ENCODE measurements around the gene RHEX.

The RHEX gene

GRCh38 chr1:206075786-206076755 lies 23.1 kb downstream of the RHEX start:
- in situ Hi-C loops (cut with MboI; ENCODE audit: low sequenced_read_pairs) = no loop called here
- DNase-seq (ENCODE audit: low spot score in 2 of 2) = peak in 1 of 2 experiments; percentile 16
- peaks cover 2% of the 10 kb centered on the region; the same call in 1 of the 2 replicates for H3K27me3 ChIP-seq (ENCODE audit: low read depth)
- peaks cover 4% of the 10 kb centered on the region; the same call in 1 of the 2 replicates for H3K4me1 ChIP-seq
- no peaks in the 10 kb centered on the region for H3K9me3 ChIP-seq
- no peak overlapping the region for H3K4me3 ChIP-seq
- no peaks in the 10 kb centered on the region for H3K36me3 ChIP-seq (replicated peaks)

- H3K4me3 ChIP-seq = no peak overlapping the region
- no peak for DNase-seq (ENCODE audit: low spot score in 2 of 2)
- H3K4me1 ChIP-seq = peaks cover 4% of the 10 kb centered on the region; the same call in 1 of the 2 replicates
- in situ Hi-C loops (cut with MboI; ENCODE audit: low sequenced_read_pairs) = no loop called here
- peaks cover 2% of the 10 kb centered on the region; the same call in 1 of the 2 replicates for H3K27me3 ChIP-seq (ENCODE audit: low read depth)
- no peaks in the 10 kb centered on the region for H3K36me3 ChIP-seq (replicated peaks)
- H3K9me3 ChIP-seq = no peaks in the 10 kb centered on the region
Measured at GRCh38 chr1:206079135-206079534, 26.2 kb downstream of the RHEX start.

- Histone ChIP-seq H3K36me3 (replicated peaks) (no peaks in the 10 kb centered on the region), H3K4me3 (no peak overlapping the region), H3K9me3 (no peaks in the 10 kb centered on the region), H3K4me1 (peaks cover 4% of the 10 kb centered on the region; the same call in 1 of the 2 replicates), H3K27me3 (ENCODE audit: low read depth) (peaks cover 2% of the 10 kb centered on the region; the same call in 1 of the 2 replicates)
- in situ Hi-C loops (cut with MboI; ENCODE audit: low sequenced_read_pairs) = no loop called here
- no peak for DNase-seq (ENCODE audit: low spot score in 2 of 2)
Measured at GRCh38 chr1:206080026-206080820, 27.2 kb downstream of the RHEX start.

- H3K9me3 ChIP-seq = no peaks in the 10 kb centered on the region
- H3K4me3 ChIP-seq = no peak overlapping the region
- no peaks in the 10 kb centered on the region for H3K27me3 ChIP-seq (ENCODE audit: low read depth)
- no peaks in the 10 kb centered on the region for H3K4me1 ChIP-seq
- no peak for DNase-seq (ENCODE audit: low spot score in 2 of 2)
- H3K36me3 ChIP-seq (replicated peaks) = no peaks in the 10 kb centered on the region
- in situ Hi-C loops (cut with MboI; ENCODE audit: low sequenced_read_pairs) = no loop called here
Measured at GRCh38 chr1:206081856-206082255, 28.9 kb downstream of the RHEX start.

GRCh38 chr1:206082831-206083695 lies 30.1 kb downstream of the RHEX start:
- H3K4me1 ChIP-seq = no peaks in the 10 kb centered on the region
- DNase-seq (ENCODE audit: low spot score in 2 of 2) = no peak
- in situ Hi-C loops (cut with MboI; ENCODE audit: low sequenced_read_pairs) = no loop called here
- H3K4me3 ChIP-seq = no peak overlapping the region
- H3K27me3 ChIP-seq (ENCODE audit: low read depth) = 0 out of 2 replicates have a peak, but pooled peaks cover under 1% of the 10 kb centered on the region
- no peaks in the 10 kb centered on the region for H3K36me3 ChIP-seq (replicated peaks)
- H3K9me3 ChIP-seq = no peaks in the 10 kb centered on the region

GRCh38 chr1:206083750-206084149 lies 30.8 kb downstream of the RHEX start:
- no peaks in the 10 kb centered on the region for H3K4me1 ChIP-seq
- no peak for DNase-seq (ENCODE audit: low spot score in 2 of 2)
- in situ Hi-C loops (cut with MboI; ENCODE audit: low sequenced_read_pairs) = no loop called here

GRCh38 chr1:206087091-206087490 lies 34.1 kb downstream of the RHEX start:
- Histone ChIP-seq H3K4me3 (no peak overlapping the region), H3K4me1 (no peaks in the 10 kb centered on the region), H3K27me3 (ENCODE audit: low read depth) (peaks cover 2% of the 10 kb centered on the region; the same call in 1 of the 2 replicates), H3K36me3 (replicated peaks) (no peaks in the 10 kb centered on the region), H3K9me3 (no peaks in the 10 kb centered on the region)
- in situ Hi-C loops (cut with MboI; ENCODE audit: low sequenced_read_pairs) = no loop called here
- DNase-seq (ENCODE audit: low spot score in 2 of 2) = no peak

More at GRCh38 chr1:206083750-206084149, 30.8 kb downstream of the RHEX start:
- H3K4me3 ChIP-seq = no peak overlapping the region
- H3K9me3 ChIP-seq = no peaks in the 10 kb centered on the region
- peaks cover 2% of the 10 kb centered on the region; the same call in 1 of the 2 replicates for H3K27me3 ChIP-seq (ENCODE audit: low read depth)
- no peaks in the 10 kb centered on the region for H3K36me3 ChIP-seq (replicated peaks)

- in situ Hi-C loops (cut with MboI; ENCODE audit: low sequenced_read_pairs) = no loop called here
- DNase-seq (ENCODE audit: low spot score in 2 of 2) = no peak
- H3K36me3 ChIP-seq (replicated peaks) = no peaks in the 10 kb centered on the region
- H3K9me3 ChIP-seq = no peaks in the 10 kb centered on the region
- H3K4me1 ChIP-seq = no peaks in the 10 kb centered on the region
- no peak overlapping the region for H3K4me3 ChIP-seq
- H3K27me3 ChIP-seq (ENCODE audit: low read depth) = peaks cover 2% of the 10 kb centered on the region; the same call in 1 of the 2 replicates
Measured at GRCh38 chr1:206089341-206089740, 36.4 kb downstream of the RHEX start.

- DNase-seq (ENCODE audit: low spot score in 2 of 2) = no peak
- no peaks in the 10 kb centered on the region for H3K27me3 ChIP-seq (ENCODE audit: low read depth)
- no peaks in the 10 kb centered on the region for H3K4me1 ChIP-seq
- H3K9me3 ChIP-seq = no peaks in the 10 kb centered on the region
- H3K36me3 ChIP-seq (replicated peaks) = no peaks in the 10 kb centered on the region
- in situ Hi-C loops (cut with MboI; ENCODE audit: low sequenced_read_pairs) = no loop called here
- H3K4me3 ChIP-seq = no peak overlapping the region
Measured at GRCh38 chr1:206094024-206094423, 41.1 kb downstream of the RHEX start.

GRCh38 chr1:206097381-206097780 lies 44.4 kb downstream of the RHEX start:
- H3K9me3 ChIP-seq = no peaks in the 10 kb centered on the region
- in situ Hi-C loops (cut with MboI; ENCODE audit: low sequenced_read_pairs) = no loop called here
- no peaks in the 10 kb centered on the region for H3K27me3 ChIP-seq (ENCODE audit: low read depth)
- no peaks in the 10 kb centered on the region for H3K4me1 ChIP-seq
- H3K4me3 ChIP-seq = no peak overlapping the region
- no peak for DNase-seq (ENCODE audit: low spot score in 2 of 2)
- H3K36me3 ChIP-seq (replicated peaks) = no peaks in the 10 kb centered on the region

- Histone ChIP-seq H3K27me3 (ENCODE audit: low read depth) (no peaks in the 10 kb centered on the region), H3K4me3 (no peak overlapping the region), H3K9me3 (no peaks in the 10 kb centered on the region), H3K4me1 (no peaks in the 10 kb centered on the region), H3K36me3 (replicated peaks) (no peaks in the 10 kb centered on the region)
- in situ Hi-C loops (cut with MboI; ENCODE audit: low sequenced_read_pairs) = no loop called here
- DNase-seq (ENCODE audit: low spot score in 2 of 2) = no peak
Measured at GRCh38 chr1:206098242-206098919, 45.4 kb downstream of the RHEX start.

GRCh38 chr1:206100226-206100815 lies 47.3 kb downstream of the RHEX start:
- in situ Hi-C loops (cut with MboI; ENCODE audit: low sequenced_read_pairs) = loop anchor here (5.0 to 10.0 kb wide), 2 partner anchors 183 to 306 kb away; no protein-coding TSS in a partner anchor
- no peaks in the 10 kb centered on the region for H3K27me3 ChIP-seq (ENCODE audit: low read depth)
- no peak overlapping the region for H3K4me3 ChIP-seq
- H3K4me1 ChIP-seq = no peaks in the 10 kb centered on the region
- H3K36me3 ChIP-seq (replicated peaks) = no peaks in the 10 kb centered on the region
- DNase-seq (ENCODE audit: low spot score in 2 of 2) = no peak
- no peaks in the 10 kb centered on the region for H3K9me3 ChIP-seq

Data from HAP-1 (cell line).